ENCODE results near the gene SFXN5. TPM values are rescaled to one million over a fixed set of nuclear protein-coding genes. Genes with fewer than 3 reads are reported as not detected.

The SFXN5 gene
- 9.7 and 10.3 TPM in 2 replicates for total RNA-seq

- intact Hi-C loops (cut with micrococcal nuclease): loop anchor here (1.0 to 5.0 kb wide), 13 partner anchors 14 to 1844 kb away; partner anchors contain the start of genes ALMS1, EGR4, EXOC6B and PAIP2B
Observed at GRCh38 chr2:73071360-73072128, at the start of gene SFXN5. Gene SFXN5 (minus strand): TSS chr2:73071712. CDS start chr2:73071705, 7 bp downstream.

GRCh38 chr2:73119611-73120239 is 48.2 kb upstream of the SFXN5 start:
- intact Hi-C loops (cut with micrococcal nuclease): loop anchor here (5.0 to 10.0 kb wide), 2 partner anchors 1725 to 1892 kb away; partner anchors contain the start of gene PAIP2B

GRCh38 chr2:73117441-73117840 is 45.9 kb upstream of the SFXN5 start:
- intact Hi-C loops (cut with micrococcal nuclease): loop anchor here (5.0 to 10.0 kb wide), 2 partner anchors 1727 to 1890 kb away; partner anchors contain the start of gene PAIP2B

GRCh38 chr2:73116182-73116960 is 44.9 kb upstream of the SFXN5 start:
- intact Hi-C loops (cut with micrococcal nuclease): loop anchor here (5.0 to 10.0 kb wide), 2 partner anchors 1728 to 1889 kb away; partner anchors contain the start of gene PAIP2B

GRCh38 chr2:73114273-73114867 is 42.9 kb upstream of the SFXN5 start:
- intact Hi-C loops (cut with micrococcal nuclease): loop anchor here (5.0 to 10.0 kb wide), 2 partner anchors 273 to 1730 kb away; partner anchors contain the start of gene ALMS1

- intact Hi-C loops (cut with micrococcal nuclease): loop anchor here (1.0 to 10.0 kb wide), 10 partner anchors 28 to 1732 kb away; partner anchors contain the start of genes ALMS1, CCT7, FBXO41 and SFXN5
Observed at GRCh38 chr2:73112913-73113854, 41.7 kb upstream of the SFXN5 start, which contains the start of gene RAB11FIP5. Gene RAB11FIP5 (minus strand): TSS chr2:73112948. CDS start chr2:73112777, 171 bp downstream.

- intact Hi-C loops (cut with micrococcal nuclease): loop anchor here (2.0 to 10.0 kb wide), 4 partner anchors 51 to 1733 kb away; partner anchors contain the start of genes ALMS1 and FBXO41
Observed at GRCh38 chr2:73112026-73112912, 40.8 kb upstream of the SFXN5 start.

GRCh38 chr2:73111073-73112025 is 39.8 kb upstream of the SFXN5 start:
- intact Hi-C loops (cut with micrococcal nuclease): loop anchor here (2.0 to 10.0 kb wide), 5 partner anchors 51 to 1733 kb away; partner anchors contain the start of genes ALMS1 and FBXO41

- intact Hi-C loops (cut with micrococcal nuclease): loop anchor here (2.0 to 10.0 kb wide), 3 partner anchors 156 to 1734 kb away; partner anchors contain the start of gene ALMS1
Observed at GRCh38 chr2:73110168-73111072, 38.9 kb upstream of the SFXN5 start.

- intact Hi-C loops (cut with micrococcal nuclease): loop anchor here (2.0 to 10.0 kb wide), 3 partner anchors 155 to 1735 kb away; partner anchors contain the start of gene ALMS1
Observed at GRCh38 chr2:73109431-73110167, 38.1 kb upstream of the SFXN5 start.

GRCh38 chr2:73107211-73107926 is 35.9 kb upstream of the SFXN5 start:
- intact Hi-C loops (cut with micrococcal nuclease): no loop called here

GRCh38 chr2:73106791-73107190 is 35.3 kb upstream of the SFXN5 start:
- intact Hi-C loops (cut with micrococcal nuclease): no loop called here

GRCh38 chr2:73105511-73105971 is 34.0 kb upstream of the SFXN5 start:
- intact Hi-C loops (cut with micrococcal nuclease): no loop called here

GRCh38 chr2:73104933-73105332 is 33.4 kb upstream of the SFXN5 start:
- intact Hi-C loops (cut with micrococcal nuclease): no loop called here
